GM19099 (cell line): Measurements from ENCODE around the gene PHF19.

Experiments used
- POLR2A ChIP-seq: IDR thresholded peaks from 3 replicates; pipeline ENCODE4 v1.6.1; 2011; ENCODE audit warnings: low read depth; ENCODE audit not compliant: insufficient read length; ENCODE audit errors: extremely low read depth

PHF19 gene

GRCh38 chr9:120859361-120859760 is 17.6 kb downstream of the PHF19 start:
- TF ChIP-seq POLR2A, result no peak

GRCh38 chr9:120857902-120858301 is 19.1 kb downstream of the PHF19 start:
- TF ChIP-seq POLR2A, result no peak

GRCh38 chr9:120857481-120857880 is 19.5 kb downstream of the PHF19 start:
- TF ChIP-seq POLR2A, result no peak

GRCh38 chr9:120856700-120857099 is 20.3 kb downstream of the PHF19 start:
- no peak for TF ChIP-seq POLR2A

- peak; percentile 14 for TF ChIP-seq POLR2A
These were observed 20.9 kb downstream of the PHF19 start for GRCh38 chr9:120855827-120856670.

GRCh38 chr9:120854596-120855327 is 22.2 kb downstream of the PHF19 start:
- TF ChIP-seq POLR2A, result no peak

- TF ChIP-seq POLR2A, result no peak
These were observed 23.8 kb downstream of the PHF19 start for GRCh38 chr9:120853198-120853597.

DNA sequence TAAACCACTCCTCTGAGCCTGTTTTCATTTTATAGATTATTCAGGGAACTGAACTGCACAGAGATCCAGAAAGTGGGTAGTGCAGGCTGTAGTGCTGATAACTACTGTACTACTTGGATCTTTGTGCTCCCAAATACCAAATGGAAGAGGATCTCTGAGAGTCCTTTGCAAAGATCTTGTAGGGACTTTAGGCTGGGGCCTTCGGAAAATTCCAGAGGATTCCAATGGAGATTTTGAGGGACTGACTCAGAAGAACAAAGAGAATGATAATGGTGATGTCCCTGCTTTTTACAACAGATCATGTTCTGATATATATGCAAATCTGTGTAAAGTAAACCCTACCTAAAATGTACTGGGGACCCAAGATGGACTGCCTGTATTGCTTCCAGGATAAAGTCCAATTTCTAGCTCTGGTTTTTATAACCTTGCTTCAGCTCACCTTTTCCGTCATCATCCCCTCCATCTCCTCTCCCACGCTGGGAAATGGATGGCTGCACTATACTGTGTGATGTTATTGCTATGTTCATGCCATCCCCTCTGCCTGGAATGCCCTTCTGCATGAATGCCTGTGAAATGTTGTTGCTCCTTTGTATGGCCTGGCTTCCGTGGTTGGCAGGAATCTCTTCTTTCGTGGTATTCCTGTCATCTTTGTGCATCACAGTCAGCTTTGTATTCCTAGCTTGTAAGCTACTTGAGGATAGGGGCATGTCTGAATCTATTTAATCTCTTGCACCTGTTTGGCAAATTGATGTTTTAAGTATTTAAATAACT is 24.6 kb downstream of the PHF19 start:
- no peak for TF ChIP-seq POLR2A

DNA sequence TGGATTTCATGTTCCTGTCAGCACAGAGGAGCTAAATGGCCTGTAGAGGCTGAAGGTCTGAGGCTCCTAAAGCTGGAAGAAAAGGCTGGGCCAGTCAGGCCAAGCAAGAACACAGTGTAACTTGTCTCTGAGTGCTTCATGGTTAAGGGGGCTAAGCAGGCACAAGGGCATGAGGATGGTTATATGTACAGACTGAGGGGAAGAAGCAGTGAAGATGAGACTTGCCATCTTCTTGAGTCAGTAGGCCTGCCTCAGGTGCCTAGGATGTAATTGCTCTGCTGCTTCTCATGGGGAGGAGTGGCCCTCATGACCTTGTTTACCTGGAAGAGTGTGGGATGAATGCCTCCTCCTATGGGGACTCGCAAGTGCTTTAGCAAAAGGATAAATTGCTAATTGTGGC is 25.5 kb downstream of the PHF19 start:
- TF ChIP-seq POLR2A, result no peak

DNA sequence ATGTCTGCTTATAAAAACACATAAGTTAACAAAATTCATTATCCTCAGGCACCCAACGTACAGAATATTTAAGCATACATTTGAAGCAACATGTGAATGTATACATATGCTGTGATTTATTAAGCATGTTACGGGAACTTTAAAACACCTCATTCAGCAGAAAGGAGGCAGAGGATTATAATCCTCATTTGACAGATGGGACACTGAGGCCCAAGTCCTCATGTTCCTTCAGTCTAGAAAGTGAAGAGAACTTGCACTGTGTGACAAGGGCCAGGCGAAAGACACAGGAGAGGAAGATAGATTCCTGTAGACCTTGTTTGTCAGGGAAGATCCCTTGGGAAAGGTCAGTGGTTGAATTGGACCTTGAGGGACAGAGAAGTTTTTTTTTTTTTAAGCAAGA is 26.7 kb downstream of the PHF19 start:
- TF ChIP-seq POLR2A, result no peak

DNA sequence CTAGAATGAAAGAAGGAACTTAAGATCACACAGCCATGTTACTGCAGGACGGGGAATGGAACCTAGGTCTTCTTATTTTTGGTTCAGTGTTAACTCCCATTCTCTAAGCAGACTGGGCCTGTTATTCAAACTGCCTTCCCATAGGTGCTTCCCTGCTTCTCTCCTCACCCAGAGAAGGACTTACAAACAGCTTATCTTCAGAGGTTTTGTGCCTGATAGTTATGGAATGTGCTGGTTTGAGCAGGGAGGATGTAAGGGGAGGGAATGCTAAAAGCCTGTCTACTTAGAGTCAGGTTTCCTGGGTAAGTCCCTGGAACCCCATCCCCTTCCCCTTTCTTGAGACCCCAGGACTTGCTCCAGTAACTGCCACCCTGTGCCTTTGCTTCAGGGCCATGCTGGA is 30.1 kb downstream of the PHF19 start:
- no peak for TF ChIP-seq POLR2A

GRCh38 chr9:120846251-120846889 is 30.6 kb downstream of the PHF19 start:
- no peak for TF ChIP-seq POLR2A

DNA sequence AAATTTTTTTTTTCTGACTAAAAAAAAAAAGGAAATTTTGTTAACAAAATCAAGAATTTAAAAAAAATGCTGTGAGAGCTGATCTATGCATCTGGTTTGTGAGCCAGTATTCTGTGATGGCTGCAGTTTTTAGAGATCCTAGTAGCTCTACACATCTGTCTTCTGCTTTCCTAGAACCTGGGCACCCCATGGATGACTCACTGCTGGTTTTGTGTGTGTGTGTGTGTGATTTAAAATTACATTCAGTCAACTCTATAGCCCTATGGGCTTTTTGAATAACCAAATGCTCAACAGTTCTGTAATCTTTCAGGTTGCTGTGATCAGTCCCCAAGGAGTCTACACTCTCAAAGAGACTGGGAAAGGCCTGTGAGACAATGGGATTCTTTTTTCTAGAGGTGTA is 31.7 kb downstream of the PHF19 start:
- TF ChIP-seq POLR2A, result no peak

DNA sequence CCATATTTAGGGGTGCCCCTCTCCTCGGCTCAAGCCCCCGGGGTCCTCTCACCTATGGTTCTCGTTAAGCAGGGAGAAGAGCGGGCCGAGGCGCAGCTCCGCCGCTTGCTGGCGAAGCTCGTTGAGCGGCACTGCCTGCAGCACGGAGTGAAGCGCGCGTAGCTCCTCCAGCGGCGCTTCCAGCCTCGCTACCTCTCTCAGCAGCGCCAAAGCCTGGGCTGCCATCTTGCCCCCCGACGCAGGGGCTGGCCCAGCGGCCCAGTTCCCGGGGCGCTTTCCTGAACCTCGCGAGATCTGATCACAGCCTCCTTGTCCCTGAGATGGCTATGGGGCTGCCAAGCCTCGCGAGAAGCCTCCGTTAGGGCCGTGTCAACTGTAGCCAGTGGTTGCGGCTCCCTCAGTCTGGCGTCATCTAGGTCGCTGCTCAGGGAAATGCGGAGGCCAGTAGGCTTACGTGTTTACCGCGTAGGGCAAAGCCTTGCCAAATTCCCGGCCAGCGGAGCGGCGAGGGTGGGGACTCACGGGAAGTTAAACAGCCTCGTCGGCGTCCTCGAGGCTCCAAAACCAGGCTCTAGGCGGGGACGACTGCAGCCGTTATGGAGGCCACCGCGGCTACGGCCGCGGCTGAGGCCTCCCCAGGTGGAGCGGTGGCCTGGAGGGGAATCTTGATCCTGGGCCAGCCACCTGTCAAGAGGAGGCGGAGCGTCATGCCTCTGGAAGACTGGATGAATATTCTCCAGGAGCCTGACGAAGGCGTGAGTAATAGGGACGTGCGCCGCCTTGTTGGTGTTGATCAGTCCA is 34.1 kb downstream of the PHF19 start, which contains the start of gene PSMD5:
TSS of gene PSMD5 (minus strand) at position 238 of the 801 bp plus-strand sequence. CDS start at position 225, 13 bp downstream.
- TF ChIP-seq POLR2A, result peak; percentile 99
